Ectodermal cell (in vitro differentiated cells): ENCODE data around the gene NAA15.
"Not testable (repeated sequence)": the region's sequence is repeated elsewhere in the genome, so short reads cannot be mapped to it uniquely, and the experiment has no call there.

Experiments used
- H3K27ac ChIP-seq: 2 replicates; pipeline ENCODE4 v1.7.0; 2013; ENCODE audit warnings: mild to moderate bottlenecking, low read depth, low read length; ENCODE audit not compliant: insufficient read depth, poor library complexity, severe bottlenecking
- H3K27me3 ChIP-seq: 2 replicates; pipeline ENCODE4 v1.7.0; 2013; ENCODE audit warnings: mild to moderate bottlenecking, low read length; ENCODE audit not compliant: insufficient read depth, control insufficient read depth, poor library complexity, severe bottlenecking
- H3K36me3 ChIP-seq: one replicate; pipeline ENCODE4 v1.7.0; 2013; ENCODE audit warnings: low read length; ENCODE audit not compliant: control insufficient read depth, insufficient read depth
- H3K4me1 ChIP-seq: one replicate; pipeline ENCODE4 v1.7.0; 2013; ENCODE audit warnings: low read length; ENCODE audit not compliant: control insufficient read depth, insufficient read depth
- H3K4me3 ChIP-seq: 2 replicates; pipeline ENCODE4 v1.7.0; 2013; ENCODE audit warnings: low read depth, low read length, control low read depth; ENCODE audit not compliant: insufficient read depth
- H3K9me3 ChIP-seq: 2 replicates; pipeline ENCODE4 v1.7.0; 2013; ENCODE audit warnings: mild to moderate bottlenecking, low read length, moderate library complexity; ENCODE audit not compliant: control insufficient read depth
- whole genome bisulfite sequencing, 2 experiments: methylation state at CpG; one replicate each; pipeline ENCODE4 v1.1.7; 2013; ENCODE audit warnings: missing lambda C conversion rate in 2 of 2; 5-methylcytosine and 5-hydroxymethylcytosine counted together

Gene NAA15

GRCh38 chr4:139314047-139314800 lies 12.9 kb downstream of the NAA15 start:
- Histone ChIP-seq H3K27me3 (no peaks in the 10 kb centered on the region), H3K4me1 (no peaks in the 10 kb centered on the region)
- 51 to 53% methylated on average over 4 of the region's 4 CpGs for WGBS, 2 experiments

GRCh38 chr4:139315221-139315675 lies 13.9 kb downstream of the NAA15 start:
- H3K27ac ChIP-seq = peak overlapping the region; percentile 39
- no peaks in the 10 kb centered on the region for H3K9me3 ChIP-seq
- H3K4me1 ChIP-seq = no peaks in the 10 kb centered on the region
- no peaks in the 10 kb centered on the region for H3K36me3 ChIP-seq
- no peak overlapping the region for H3K4me3 ChIP-seq
- whole genome bisulfite sequencing, 2 experiments = 86 to 87% methylated on average over 12 to 13 of the region's 13 CpGs
- no peaks in the 10 kb centered on the region for H3K27me3 ChIP-seq

More at GRCh38 chr4:139314047-139314800, 12.9 kb downstream of the NAA15 start:
- Histone ChIP-seq H3K36me3 (no peaks in the 10 kb centered on the region), H3K4me3 (no peak overlapping the region), H3K9me3 (no peaks in the 10 kb centered on the region), H3K27ac (peak overlapping the region; percentile 67)

- WGBS, 2 experiments = 93 to 94% methylated on average over 2 of the region's 2 CpGs
- Histone ChIP-seq H3K9me3 (no peaks in the 10 kb centered on the region), H3K27ac (no peak overlapping the region), H3K4me1 (no peaks in the 10 kb centered on the region), H3K36me3 (no peaks in the 10 kb centered on the region), H3K27me3 (no peaks in the 10 kb centered on the region), H3K4me3 (no peak overlapping the region)
Measured at GRCh38 chr4:139316733-139317132, 15.4 kb downstream of the NAA15 start.

GRCh38 chr4:139317635-139318034 lies 16.3 kb downstream of the NAA15 start:
- no peaks in the 10 kb centered on the region for H3K36me3 ChIP-seq
- H3K4me1 ChIP-seq = no peaks in the 10 kb centered on the region
- no peak overlapping the region for H3K27ac ChIP-seq
- no peak overlapping the region for H3K4me3 ChIP-seq
- no peaks in the 10 kb centered on the region for H3K9me3 ChIP-seq
- H3K27me3 ChIP-seq = no peaks in the 10 kb centered on the region

- WGBS, 2 experiments = 100% methylated on average over 1 of the region's 1 CpG; no CpG with 5 or more reads in 1 of the 2 experiments
- no peaks in the 10 kb centered on the region for H3K9me3 ChIP-seq
- no peaks in the 10 kb centered on the region for H3K27me3 ChIP-seq
- H3K36me3 ChIP-seq = no peaks in the 10 kb centered on the region
- no peak overlapping the region for H3K4me3 ChIP-seq
- no peak overlapping the region for H3K27ac ChIP-seq
- no peaks in the 10 kb centered on the region for H3K4me1 ChIP-seq
Measured at GRCh38 chr4:139319571-139319970, 18.3 kb downstream of the NAA15 start.

GRCh38 chr4:139322070-139322469 lies 20.8 kb downstream of the NAA15 start:
- H3K4me3 ChIP-seq, H3K9me3 ChIP-seq, H3K36me3 ChIP-seq, H3K27me3 ChIP-seq, H3K4me1 ChIP-seq, H3K27ac ChIP-seq: not testable (repeated sequence)
- WGBS, 2 experiments = 86 to 94% methylated on average over 1 of the region's 1 CpG

- H3K27me3 ChIP-seq, H3K9me3 ChIP-seq, H3K4me1 ChIP-seq, H3K4me3 ChIP-seq, H3K36me3 ChIP-seq, H3K27ac ChIP-seq: not testable (repeated sequence)
- 96% methylated on average over 6 of the region's 6 CpGs for WGBS, 2 experiments
Measured at GRCh38 chr4:139322541-139322940, 21.2 kb downstream of the NAA15 start.

- H3K4me1 ChIP-seq = no peaks in the 10 kb centered on the region
- 93% methylated on average over 6 of the region's 6 CpGs for WGBS, 2 experiments
- no peaks in the 10 kb centered on the region for H3K9me3 ChIP-seq
- H3K4me3 ChIP-seq = no peak overlapping the region
- no peaks in the 10 kb centered on the region for H3K27me3 ChIP-seq
- no peak overlapping the region for H3K27ac ChIP-seq
- peaks cover 4% of the 10 kb centered on the region for H3K36me3 ChIP-seq
Measured at GRCh38 chr4:139324620-139325019, 23.3 kb downstream of the NAA15 start.

GRCh38 chr4:139329665-139330200 lies 28.4 kb downstream of the NAA15 start:
- Histone ChIP-seq H3K4me1 (no peaks in the 10 kb centered on the region), H3K27ac (no peak overlapping the region), H3K27me3 (no peaks in the 10 kb centered on the region), H3K4me3 (no peak overlapping the region), H3K9me3 (no peaks in the 10 kb centered on the region), H3K36me3 (peaks cover 4% of the 10 kb centered on the region)
- 59 to 69% methylated on average over 3 to 4 of the region's 4 CpGs for WGBS, 2 experiments

GRCh38 chr4:139330283-139330682 lies 29.0 kb downstream of the NAA15 start:
- Histone ChIP-seq H3K27ac (no peak overlapping the region), H3K27me3 (no peaks in the 10 kb centered on the region), H3K4me1 (no peaks in the 10 kb centered on the region), H3K4me3 (no peak overlapping the region), H3K36me3 (peaks cover 4% of the 10 kb centered on the region), H3K9me3 (no peaks in the 10 kb centered on the region)
- 92 to 95% methylated on average over 3 of the region's 3 CpGs for WGBS, 2 experiments
